Keratinocyte (primary cell): ENCODE data around the gene NUDT9.
"Not testable (repeated sequence)": the region's sequence is repeated elsewhere in the genome, so short reads cannot be mapped to it uniquely, and the experiment has no call there.

Experiments used
- CTCF ChIP-seq, 3 experiments: IDR thresholded peaks in 1 of 3; conservative IDR thresholded peaks in 1 of 3; optimal IDR thresholded peaks in 1 of 3; 2 replicates in 2 of 3; 3 replicates in 1 of 3; pipeline versions ENCODE3 to v1.5.1; 2011; ENCODE audit warnings: low read length in 3 of 3, mild to moderate bottlenecking in 3 of 3, moderate library complexity in 2 of 3, control low read depth in 1 of 3, inconsistent platforms in 1 of 3; ENCODE audit not compliant: insufficient read depth in 2 of 3; ENCODE audit errors: extremely low read depth in 1 of 3
- EZH2 ChIP-seq: IDR thresholded peaks from one replicate; pipeline ENCODE4 v1.6.1; 2012; ENCODE audit warnings: inconsistent platforms, mild to moderate bottlenecking, low read length, moderate library complexity

GRCh38 chr4:87395073-87395472, 27.3 kb upstream of the NUDT9 start:
- not testable (repeated sequence) for TF ChIP-seq CTCF (optimal IDR thresholded peaks at IDR 0.05 in 1 of 3, IDR thresholded peaks at IDR 0.05 in 1 of 3, conservative IDR thresholded peaks at IDR 0.05 in 1 of 3; ENCODE audit: extremely low read depth in 1 of 3, insufficient read depth in 2 of 3, low read length in 3 of 3); EZH2
